ENCODE measurements around the gene SLC39A2.

Gene SLC39A2

GRCh38 chr14:20996521-20996920 is 2.6 kb upstream of the SLC39A2 start:
- 0 out of 2 replicates have a peak overlapping the region, but pooled peaks have one; percentile 20 for H3K27ac ChIP-seq
- CTCF ChIA-PET: interaction anchor here (0.8 to 3.9 kb wide), 2 partner anchors 18 to 239 kb away, joined by 4 to 17 read pairs; no protein-coding TSS in a partner anchor
- TF ChIP-seq, protein P1, sequence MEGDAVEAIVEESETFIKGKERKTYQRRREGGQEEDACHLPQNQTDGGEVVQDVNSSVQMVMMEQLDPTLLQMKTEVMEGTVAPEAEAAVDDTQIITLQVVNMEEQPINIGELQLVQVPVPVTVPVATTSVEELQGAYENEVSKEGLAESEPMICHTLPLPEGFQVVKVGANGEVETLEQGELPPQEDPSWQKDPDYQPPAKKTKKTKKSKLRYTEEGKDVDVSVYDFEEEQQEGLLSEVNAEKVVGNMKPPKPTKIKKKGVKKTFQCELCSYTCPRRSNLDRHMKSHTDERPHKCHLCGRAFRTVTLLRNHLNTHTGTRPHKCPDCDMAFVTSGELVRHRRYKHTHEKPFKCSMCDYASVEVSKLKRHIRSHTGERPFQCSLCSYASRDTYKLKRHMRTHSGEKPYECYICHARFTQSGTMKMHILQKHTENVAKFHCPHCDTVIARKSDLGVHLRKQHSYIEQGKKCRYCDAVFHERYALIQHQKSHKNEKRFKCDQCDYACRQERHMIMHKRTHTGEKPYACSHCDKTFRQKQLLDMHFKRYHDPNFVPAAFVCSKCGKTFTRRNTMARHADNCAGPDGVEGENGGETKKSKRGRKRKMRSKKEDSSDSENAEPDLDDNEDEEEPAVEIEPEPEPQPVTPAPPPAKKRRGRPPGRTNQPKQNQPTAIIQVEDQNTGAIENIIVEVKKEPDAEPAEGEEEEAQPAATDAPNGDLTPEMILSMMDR (conservative IDR thresholded peaks at IDR 0.05; ENCODE audit: low read depth): no peak
- DNase-seq (ENCODE audit: low spot score): no peak
- POLR2A ChIA-PET (ENCODE audit: low non-redundant PET): no interaction called here

DNA sequence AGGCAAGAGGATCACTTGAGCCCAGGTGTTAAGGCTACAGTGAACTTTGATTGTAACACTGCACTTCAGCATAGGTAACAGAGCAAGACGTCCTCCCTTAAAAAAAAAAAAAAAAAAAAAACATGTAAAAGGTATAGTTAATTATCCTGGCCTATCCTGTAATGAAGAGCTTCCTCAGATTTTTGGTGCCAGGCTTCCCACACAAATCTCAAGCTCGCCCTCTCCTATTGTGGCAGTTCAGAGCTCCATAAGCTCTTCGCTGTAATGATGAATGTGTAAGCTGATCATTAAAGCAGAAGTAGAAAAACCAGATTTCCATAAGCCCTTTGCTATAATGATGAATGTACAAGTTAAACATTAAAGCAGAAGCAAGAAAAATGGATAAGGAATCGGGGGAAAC is 2.0 kb upstream of the SLC39A2 start:
- no peak overlapping the region for H3K27ac ChIP-seq
- no peak for DNase-seq (ENCODE audit: low spot score)
- TF ChIP-seq, protein P1 (conservative IDR thresholded peaks at IDR 0.05; ENCODE audit: low read depth): no peak
- POLR2A ChIA-PET (ENCODE audit: low non-redundant PET): no interaction called here
- CTCF ChIA-PET: interaction anchor here (0.7 to 3.9 kb wide), 3 partner anchors 18 to 238 kb away, joined by 4 to 17 read pairs (median 6); no protein-coding TSS in a partner anchor

DNA sequence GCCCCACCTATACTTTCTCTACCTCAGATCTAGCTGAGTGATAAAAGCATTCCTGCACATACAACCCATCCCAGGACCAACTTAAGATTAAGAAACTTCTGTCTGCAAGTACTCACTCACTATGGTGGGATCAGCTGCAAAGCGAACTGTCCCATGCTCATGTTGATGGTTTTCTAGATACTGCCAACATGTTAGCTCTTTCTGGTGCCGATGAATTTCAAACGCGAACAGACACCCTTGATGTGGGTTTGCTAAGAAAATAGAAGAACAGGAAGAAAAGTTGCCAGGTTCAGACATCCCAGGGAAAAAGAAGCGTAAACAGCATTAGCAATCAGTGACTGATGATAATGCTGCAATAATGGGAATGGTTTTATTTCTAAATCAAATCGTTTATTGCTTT is 1.5 kb upstream of the SLC39A2 start:
- CTCF ChIA-PET: interaction anchor here (0.7 to 3.9 kb wide), 2 partner anchors 17 to 96 kb away, joined by 6 to 17 read pairs; no protein-coding TSS in a partner anchor
- POLR2A ChIA-PET (ENCODE audit: low non-redundant PET): no interaction called here
- H3K27ac ChIP-seq: no peak overlapping the region
- TF ChIP-seq, protein P1 (conservative IDR thresholded peaks at IDR 0.05; ENCODE audit: low read depth): no peak
- no peak for DNase-seq (ENCODE audit: low spot score)

GRCh38 chr14:20998139-20998538 is 954 bp upstream of the SLC39A2 start:
- DNase-seq (ENCODE audit: low spot score): no peak
- TF ChIP-seq, protein P1 (conservative IDR thresholded peaks at IDR 0.05; ENCODE audit: low read depth): no peak
- H3K27ac ChIP-seq: no peak overlapping the region
- POLR2A ChIA-PET (ENCODE audit: low non-redundant PET): no interaction called here
- CTCF ChIA-PET: interaction anchor here (3.9 kb wide), 1 partner anchor 17 kb away, joined by 17 read pairs; no protein-coding TSS in a partner anchor

GRCh38 chr14:20999591-20999990 is 498 bp downstream of the SLC39A2 start:
- TF ChIP-seq, protein P1 (conservative IDR thresholded peaks at IDR 0.05; ENCODE audit: low read depth): no peak
- ChIA-PET CTCF (interaction anchor here (0.7 to 3.9 kb wide), 3 partner anchors 15 to 303 kb away, joined by 3 to 17 read pairs (median 3); no protein-coding TSS in a partner anchor), POLR2A (ENCODE audit: low non-redundant PET) (no interaction called here)
- H3K27ac ChIP-seq: no peak overlapping the region
- no peak for DNase-seq (ENCODE audit: low spot score)

DNA sequence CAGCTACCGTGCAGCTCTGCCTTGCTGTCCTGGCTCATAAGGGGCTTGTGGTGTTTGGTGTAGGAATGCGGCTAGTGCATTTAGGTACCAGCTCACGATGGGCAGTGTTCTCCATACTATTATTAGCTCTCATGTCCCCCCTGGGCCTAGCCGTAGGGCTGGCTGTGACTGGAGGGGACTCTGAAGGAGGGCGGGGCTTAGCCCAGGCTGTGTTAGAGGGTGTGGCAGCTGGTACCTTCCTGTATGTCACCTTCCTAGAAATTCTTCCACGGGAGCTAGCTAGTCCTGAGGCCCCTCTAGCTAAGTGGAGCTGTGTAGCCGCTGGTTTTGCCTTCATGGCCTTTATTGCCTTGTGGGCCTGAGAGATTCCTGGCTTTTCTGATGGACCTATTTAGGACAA is 2.1 kb downstream of the SLC39A2 start:
- CTCF ChIA-PET: interaction anchor here (0.7 to 1.1 kb wide), 2 partner anchors 30 to 100 kb away, joined by 3 to 4 read pairs; partner anchors contain the start of gene TMEM253
- DNase-seq (ENCODE audit: low spot score): no peak
- TF ChIP-seq, protein P1 (conservative IDR thresholded peaks at IDR 0.05; ENCODE audit: low read depth): no peak
- POLR2A ChIA-PET (ENCODE audit: low non-redundant PET): no interaction called here
- H3K27ac ChIP-seq: no peak overlapping the region
